ENCODE results near the gene SOBP.
A peak's percentile ranks its signal among the peaks of the same experiment; 100 is the strongest.

The SOBP gene

DNA sequence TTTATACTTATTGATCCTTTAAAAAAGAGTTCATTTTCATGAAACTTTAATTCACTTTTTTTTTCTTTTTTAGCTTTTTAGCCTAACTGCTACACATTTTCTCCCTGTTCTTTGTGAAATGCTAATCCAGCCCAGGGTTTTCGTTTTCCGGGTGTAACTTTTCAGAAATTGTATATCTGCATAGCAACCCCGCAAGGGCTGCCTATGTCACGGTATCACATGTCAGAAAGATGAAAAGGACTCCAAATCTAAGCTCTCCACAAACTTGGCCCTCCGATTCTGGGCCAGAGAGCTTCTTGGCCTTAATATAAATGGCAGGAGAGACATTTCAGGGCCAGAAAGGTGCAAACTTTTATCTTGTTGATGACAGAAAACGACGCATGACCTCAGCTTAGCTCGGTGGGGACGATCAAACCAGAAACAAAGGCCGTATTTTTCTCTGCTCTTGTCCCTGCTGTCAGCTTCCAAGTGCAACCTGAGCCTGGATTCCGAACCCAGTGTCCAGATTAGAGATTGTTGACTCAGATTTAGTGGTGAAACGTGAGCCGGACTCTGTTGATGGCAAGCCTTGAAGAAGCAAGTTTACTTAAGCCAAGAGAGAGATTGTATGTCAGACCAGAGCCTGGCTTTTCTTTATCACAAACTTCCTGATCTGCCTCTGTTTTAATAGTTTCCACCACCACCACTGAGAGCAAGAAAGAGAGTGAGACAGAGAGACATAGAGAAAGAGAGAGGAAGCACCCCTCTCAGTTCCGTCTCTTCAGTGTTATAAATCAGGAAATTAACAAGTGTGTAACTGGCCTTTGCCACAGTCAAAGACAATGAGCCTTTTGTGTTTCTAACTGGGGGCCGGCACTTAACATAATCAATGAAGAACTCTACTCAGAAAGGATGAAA, 176.4 kb downstream of the SOBP start:
- peak; percentile 61 for DNase-seq (ENCODE audit: low read depth)
- TF ChIP-seq CTCF (conservative IDR thresholded peaks at IDR 0.05; ENCODE audit: control insufficient read depth, insufficient read depth, low read depth, low read length): no peak
- no peak overlapping the region for H3K4me3 ChIP-seq (ENCODE audit: control insufficient read depth, low read depth, low read length)

GRCh38 chr6:107666981-107667601, 177.2 kb downstream of the SOBP start:
- DNase-seq (ENCODE audit: low read depth): no peak
- no peak overlapping the region for H3K4me3 ChIP-seq (ENCODE audit: control insufficient read depth, low read depth, low read length)
- TF ChIP-seq CTCF (conservative IDR thresholded peaks at IDR 0.05; ENCODE audit: control insufficient read depth, insufficient read depth, low read depth, low read length): no peak

GRCh38 chr6:107667790-107668189, 177.9 kb downstream of the SOBP start:
- DNase-seq (ENCODE audit: low read depth): no peak
- TF ChIP-seq CTCF (conservative IDR thresholded peaks at IDR 0.05; ENCODE audit: control insufficient read depth, insufficient read depth, low read depth, low read length): no peak
- no peak overlapping the region for H3K4me3 ChIP-seq (ENCODE audit: control insufficient read depth, low read depth, low read length)

GRCh38 chr6:107668743-107669474, 179.0 kb downstream of the SOBP start:
- TF ChIP-seq CTCF (conservative IDR thresholded peaks at IDR 0.05; ENCODE audit: control insufficient read depth, insufficient read depth, low read depth, low read length): no peak
- no peak for DNase-seq (ENCODE audit: low read depth)
- H3K4me3 ChIP-seq (ENCODE audit: control insufficient read depth, low read depth, low read length): no peak overlapping the region

GRCh38 chr6:107670792-107671199, 180.9 kb downstream of the SOBP start:
- no peak for TF ChIP-seq CTCF (conservative IDR thresholded peaks at IDR 0.05; ENCODE audit: control insufficient read depth, insufficient read depth, low read depth, low read length)
- H3K4me3 ChIP-seq (ENCODE audit: control insufficient read depth, low read depth, low read length): no peak overlapping the region
- peak; percentile 62 for DNase-seq (ENCODE audit: low read depth)

DNA sequence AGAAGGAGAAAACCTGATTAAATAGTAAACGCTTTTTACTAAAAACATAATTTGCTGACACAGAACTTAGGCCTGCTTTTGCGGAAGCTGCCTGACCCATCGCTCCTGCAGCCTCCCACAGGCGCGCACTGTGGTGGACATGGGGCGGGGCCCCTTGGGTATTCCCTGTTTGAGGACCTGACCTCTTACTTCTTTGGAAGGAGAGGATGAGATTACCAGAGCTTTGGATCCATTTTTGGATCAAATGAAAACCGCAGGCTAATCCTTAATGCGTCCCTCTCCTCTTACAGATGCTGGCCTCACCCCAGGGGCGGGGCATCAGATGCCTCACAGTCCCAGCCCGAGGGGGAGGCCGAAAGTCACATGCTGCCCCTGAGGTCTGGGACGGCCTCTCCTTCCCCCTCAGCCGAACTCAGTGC, 183.2 kb downstream of the SOBP start:
- no peak overlapping the region for H3K4me3 ChIP-seq (ENCODE audit: control insufficient read depth, low read depth, low read length)
- TF ChIP-seq CTCF (conservative IDR thresholded peaks at IDR 0.05; ENCODE audit: control insufficient read depth, insufficient read depth, low read depth, low read length): no peak
- DNase-seq (ENCODE audit: low read depth): peak; percentile 82
